NCI-H2107 treated with DMSO at 0.1 percent for 48 hours (cell line): ENCODE results near the gene PPM1K.

Experiments used
- DNase-seq: peaks from one replicate; lab custom pipeline; 2025; ENCODE audit not compliant: unreplicated experiment; lab: John Stamatoyannopoulos, UW

The PPM1K gene

GRCh38 chr4:88277711-88278225 lies 6.6 kb downstream of the PPM1K start:
- DNase-seq = peak; percentile 34

- DNase-seq = no peak
Observed at GRCh38 chr4:88276952-88277710, 7.2 kb downstream of the PPM1K start.

GRCh38 chr4:88275949-88276515 lies 8.3 kb downstream of the PPM1K start:
- DNase-seq = no peak

GRCh38 chr4:88275516-88275915 lies 8.8 kb downstream of the PPM1K start:
- DNase-seq = no peak

- no peak for DNase-seq
Observed at GRCh38 chr4:88268913-88269312, 15.4 kb downstream of the PPM1K start.

GRCh38 chr4:88264336-88264735 lies 20.0 kb downstream of the PPM1K start:
- DNase-seq = no peak

GRCh38 chr4:88257726-88258125 lies 26.6 kb downstream of the PPM1K start:
- DNase-seq = no peak

- DNase-seq = no peak
Observed at GRCh38 chr4:88255111-88255510, 29.2 kb downstream of the PPM1K start.

GRCh38 chr4:88251924-88252323 lies 32.4 kb downstream of the PPM1K start:
- DNase-seq = no peak

- no peak for DNase-seq
Observed at GRCh38 chr4:88247148-88247547, 37.2 kb downstream of the PPM1K start.

- no peak for DNase-seq
Observed at GRCh38 chr4:88246600-88246999, 37.8 kb downstream of the PPM1K start.

- DNase-seq = no peak
Observed at GRCh38 chr4:88244816-88245579, 39.4 kb downstream of the PPM1K start.

- no peak for DNase-seq
Observed at GRCh38 chr4:88244056-88244455, 40.3 kb downstream of the PPM1K start.

GRCh38 chr4:88242144-88242543 lies 42.2 kb downstream of the PPM1K start:
- no peak for DNase-seq

GRCh38 chr4:88240297-88240714 lies 44.1 kb downstream of the PPM1K start:
- no peak for DNase-seq

GRCh38 chr4:88230969-88231771 lies 53.2 kb downstream of the PPM1K start:
- DNase-seq = no peak

GRCh38 chr4:88230461-88230891 lies 53.9 kb downstream of the PPM1K start:
- DNase-seq = no peak

- DNase-seq = no peak
Observed at GRCh38 chr4:88227734-88228133, 56.6 kb downstream of the PPM1K start.

- no peak for DNase-seq
Observed at GRCh38 chr4:88226143-88226542, 58.2 kb downstream of the PPM1K start.

- no peak for DNase-seq
Observed at GRCh38 chr4:88225232-88226105, 58.9 kb downstream of the PPM1K start.
